Measurements from ENCODE around the gene TNNC1.
A peak's percentile ranks its signal among the peaks of the same experiment; 100 is the strongest.

Gene TNNC1

DNA sequence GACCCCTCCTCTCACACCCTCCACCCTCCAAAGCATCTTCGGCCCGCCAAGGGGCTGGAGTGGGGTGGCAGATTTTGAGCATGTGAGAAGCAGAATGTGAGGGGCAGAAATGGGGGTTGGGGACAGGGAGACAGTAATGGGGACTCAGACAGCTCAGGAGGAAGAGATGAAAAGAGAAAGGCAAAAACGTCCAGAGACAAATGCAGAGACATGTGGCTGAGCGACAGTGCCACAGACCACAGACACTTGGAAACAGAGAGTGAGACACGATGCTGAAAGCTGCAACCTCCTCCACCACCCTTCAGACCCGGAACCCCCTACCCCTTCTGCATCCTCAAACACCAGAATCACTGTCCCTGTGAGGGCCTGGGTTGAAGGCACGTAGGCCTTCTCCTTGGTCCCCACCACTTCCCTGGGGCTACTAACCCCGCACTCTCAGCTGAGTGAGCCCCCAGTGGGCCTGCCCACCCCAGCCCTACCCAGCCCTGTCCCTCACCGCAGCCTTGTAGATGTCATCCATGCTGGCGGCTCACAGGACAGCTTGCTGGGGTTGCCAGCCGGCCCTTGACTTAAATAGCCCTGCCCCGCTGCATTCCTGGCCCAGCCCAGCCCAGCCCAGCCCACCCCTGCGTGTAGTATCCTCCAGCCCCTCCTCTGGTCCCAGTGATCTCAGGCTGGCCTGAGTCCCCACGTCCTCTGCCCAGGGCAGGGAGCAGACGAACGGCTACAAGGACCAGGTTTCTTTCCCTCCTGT is at the start of gene TNNC1:
Gene TNNC1 (minus strand): TSS at position 546 of the 754 bp plus-strand sequence. CDS start 26 bp downstream, at position 520.
- no peak for DNase-seq (ENCODE audit: low spot score)

DNA sequence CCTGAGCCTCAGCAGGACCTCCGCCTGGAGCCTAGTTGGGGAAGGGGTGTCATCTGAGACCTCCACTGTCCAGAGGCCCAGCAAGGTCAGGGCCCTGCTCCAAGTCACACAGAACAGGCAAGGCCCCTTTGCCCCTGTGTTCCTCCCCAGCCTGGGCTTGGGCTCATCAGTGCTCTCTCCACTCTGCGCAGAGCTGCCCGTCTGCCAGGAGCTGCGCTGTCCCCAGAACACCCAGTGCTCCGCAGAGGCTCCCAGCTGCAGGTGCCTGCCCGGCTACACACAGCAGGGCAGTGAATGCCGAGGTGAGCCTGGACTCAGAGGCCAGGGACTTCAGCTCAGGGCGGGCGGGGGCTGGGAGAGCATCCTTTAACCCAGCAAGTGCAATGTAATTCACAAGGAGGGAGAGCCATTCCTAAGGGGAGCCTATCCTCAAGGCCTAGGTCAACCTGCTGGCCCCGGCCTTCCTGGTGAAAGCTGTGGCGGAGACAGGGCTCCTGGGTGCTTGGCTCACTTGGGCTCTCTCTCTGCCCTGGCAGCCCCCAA is 49.0 kb upstream of the TNNC1 start:
- no peak for DNase-seq (ENCODE audit: low spot score)

DNA sequence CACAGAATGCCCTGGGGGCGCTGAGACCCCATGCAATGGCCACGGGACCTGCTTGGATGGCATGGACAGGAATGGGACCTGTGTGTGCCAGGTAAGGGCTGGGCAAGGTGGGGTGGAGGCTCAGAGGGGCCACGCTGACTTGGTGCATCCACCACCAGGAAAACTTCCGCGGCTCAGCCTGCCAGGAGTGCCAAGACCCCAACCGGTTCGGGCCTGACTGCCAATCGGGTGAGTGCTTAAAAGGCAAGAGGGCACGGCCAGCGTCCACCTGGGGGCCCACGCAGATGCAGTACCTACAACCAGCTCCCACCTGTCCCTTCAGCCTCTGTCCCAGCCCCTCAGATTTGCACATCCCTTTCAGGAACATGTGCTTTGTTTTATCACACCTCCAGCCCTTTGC is 48.2 kb upstream of the TNNC1 start:
- no peak for DNase-seq (ENCODE audit: low spot score)

DNA sequence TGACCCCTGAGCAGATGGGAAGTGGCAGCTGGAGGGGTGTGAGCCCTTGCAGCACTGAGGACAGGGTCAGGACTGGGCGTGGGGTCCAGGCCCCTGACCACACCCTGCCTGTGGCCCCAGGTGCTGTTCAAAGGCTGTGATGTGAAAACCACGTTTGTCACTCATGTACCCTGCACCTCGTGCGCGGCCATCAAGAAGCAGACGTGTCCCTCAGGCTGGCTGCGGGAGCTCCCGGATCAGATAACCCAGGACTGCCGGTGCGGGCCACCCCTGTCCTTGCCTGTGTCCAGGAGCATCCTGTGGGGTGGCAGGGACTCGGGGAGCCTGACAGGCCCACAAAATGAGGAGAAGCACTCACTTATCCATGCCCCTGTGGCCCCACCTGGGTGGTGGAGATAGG is 47.2 kb upstream of the TNNC1 start:
- no peak for DNase-seq (ENCODE audit: low spot score)

DNA sequence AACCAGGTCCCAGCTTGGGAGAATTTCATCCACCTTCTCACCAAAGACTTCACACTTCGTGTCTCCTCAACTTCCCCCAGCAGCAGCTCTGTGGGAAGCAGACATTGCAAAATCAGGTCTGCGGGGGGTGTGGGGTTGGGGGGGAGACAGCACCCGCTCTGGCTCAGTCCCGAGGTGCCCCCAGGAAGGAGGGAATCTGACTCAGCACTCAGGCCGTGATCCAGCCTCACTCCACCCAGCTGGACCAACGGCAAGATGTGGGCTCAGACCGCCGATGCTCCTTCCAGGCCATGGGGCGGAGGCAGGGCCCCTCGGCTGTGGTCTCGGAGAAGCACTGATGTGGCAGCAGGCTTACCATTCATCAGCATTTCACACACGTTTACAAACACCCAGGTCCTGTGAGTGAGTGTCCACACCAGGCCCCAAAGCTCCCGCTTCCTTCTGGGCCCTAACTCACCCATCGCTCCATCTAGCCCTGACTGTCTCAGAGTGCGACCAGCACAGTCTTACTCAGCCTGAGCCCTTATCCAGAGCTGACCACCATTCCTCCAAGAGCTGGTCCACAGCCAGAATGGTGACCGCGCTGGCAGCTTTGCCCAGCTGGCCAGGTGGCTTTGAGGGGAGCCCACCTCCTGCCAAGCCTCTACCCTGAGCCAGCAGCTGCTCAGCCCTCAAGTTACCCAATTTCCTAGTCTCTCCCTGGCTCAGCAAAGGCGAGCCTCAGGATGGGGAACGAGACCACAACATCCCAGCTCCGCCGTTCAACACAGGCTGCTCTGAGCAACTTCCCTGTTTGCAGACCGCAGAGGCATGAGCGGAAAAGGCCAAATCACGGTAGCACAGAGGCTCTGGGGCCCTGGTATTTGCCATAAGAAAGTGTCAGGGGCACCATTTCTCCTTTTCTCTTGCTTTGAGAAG is 44.6 kb upstream of the TNNC1 start:
- DNase-seq (ENCODE audit: low spot score): peak; percentile 11

DNA sequence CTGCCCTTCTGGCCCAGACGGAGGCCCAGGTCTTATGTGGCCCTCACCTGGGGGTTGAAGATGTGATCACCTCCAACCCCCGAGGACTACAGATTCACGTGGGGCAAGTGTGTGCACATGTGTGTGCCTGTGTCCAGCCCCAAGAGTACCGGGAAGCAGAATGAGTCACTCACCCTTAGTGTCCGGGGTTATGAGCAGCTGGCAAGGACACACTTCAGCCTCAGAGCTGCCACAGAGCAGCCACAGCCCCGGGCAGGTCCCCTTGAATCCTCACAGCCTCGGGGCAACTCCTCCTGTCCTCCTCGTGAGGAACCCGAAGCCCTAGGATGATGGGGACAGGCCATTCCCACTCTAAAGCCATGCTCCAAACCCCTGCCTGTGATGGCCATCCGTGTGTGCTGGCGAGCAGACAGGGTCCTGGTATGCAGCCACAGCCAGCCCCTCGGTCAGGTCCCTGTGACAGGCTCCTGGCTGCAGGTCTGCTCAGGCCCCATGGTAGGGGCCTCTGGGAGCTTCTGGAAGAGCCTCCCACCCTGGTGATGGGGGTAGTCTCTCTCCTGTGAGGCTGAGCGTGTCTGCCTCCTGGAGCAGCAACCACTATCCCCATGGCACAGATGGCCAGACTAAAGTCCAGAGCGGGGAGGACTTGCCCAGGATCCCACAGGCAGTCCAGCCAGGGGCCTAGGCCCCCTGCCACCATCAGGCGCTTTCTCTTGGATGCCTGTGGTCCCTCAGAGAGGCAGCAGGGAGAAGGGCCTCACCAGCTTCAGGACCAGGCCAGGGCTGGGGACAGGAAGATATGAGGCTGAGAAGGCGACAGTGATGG is 42.1 kb upstream of the TNNC1 start:
- DNase-seq (ENCODE audit: low spot score): no peak

DNA sequence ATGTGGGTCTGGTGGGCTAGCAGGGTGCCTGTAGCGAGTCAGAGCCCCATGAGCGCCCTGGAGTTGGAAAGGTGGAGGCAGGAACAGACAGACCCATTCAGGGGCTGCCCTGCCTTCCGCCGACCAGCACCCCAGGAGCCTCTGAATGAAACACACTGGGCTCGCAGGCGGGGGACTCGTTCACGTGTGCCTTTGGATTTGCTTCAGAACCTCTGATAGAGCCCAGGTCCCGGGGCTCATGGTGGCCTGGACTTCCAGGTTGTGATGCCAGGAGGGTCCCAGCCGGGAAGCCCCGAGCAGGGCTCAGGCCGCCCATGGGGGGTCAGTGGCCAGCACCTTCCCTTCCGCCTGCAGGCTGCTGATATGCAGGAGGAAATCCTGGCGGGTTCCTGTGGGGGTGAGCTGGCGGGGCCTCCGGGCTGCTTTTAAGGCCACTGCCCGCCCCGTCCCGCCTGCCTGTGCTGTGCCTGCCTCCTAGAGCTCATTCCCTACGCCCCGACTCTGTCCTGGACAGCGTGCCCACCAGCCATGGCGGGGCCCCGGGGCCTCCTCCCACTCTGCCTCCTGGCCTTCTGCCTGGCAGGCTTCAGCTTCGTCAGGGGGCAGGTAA is 41.1 kb upstream of the TNNC1 start, which contains the start of gene STAB1:
Gene STAB1 (plus strand): TSS at position 453 of the 610 bp plus-strand sequence. CDS start 76 bp downstream, at position 529.
- no peak for DNase-seq (ENCODE audit: low spot score)

DNA sequence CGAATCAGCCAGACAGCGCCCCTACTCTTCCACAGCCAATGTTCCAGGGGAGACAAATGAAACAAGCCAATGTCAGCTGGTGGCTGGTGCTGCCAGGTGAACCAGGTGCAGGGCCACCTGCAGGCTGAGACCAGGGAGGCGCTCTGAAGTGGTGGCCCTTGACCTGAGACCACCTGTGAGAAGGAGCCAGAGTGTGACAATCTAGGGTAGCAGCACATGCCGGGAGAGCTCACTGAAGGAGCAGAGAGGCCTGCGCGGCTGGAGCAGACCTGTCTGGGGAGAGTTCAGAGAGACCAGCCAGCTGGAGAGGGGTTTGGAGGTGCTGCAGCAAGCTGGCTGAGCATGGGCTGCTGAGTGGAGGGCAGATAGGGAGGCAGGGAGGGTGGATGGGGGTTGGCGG is 40.6 kb upstream of the TNNC1 start:
- DNase-seq (ENCODE audit: low spot score): no peak

DNA sequence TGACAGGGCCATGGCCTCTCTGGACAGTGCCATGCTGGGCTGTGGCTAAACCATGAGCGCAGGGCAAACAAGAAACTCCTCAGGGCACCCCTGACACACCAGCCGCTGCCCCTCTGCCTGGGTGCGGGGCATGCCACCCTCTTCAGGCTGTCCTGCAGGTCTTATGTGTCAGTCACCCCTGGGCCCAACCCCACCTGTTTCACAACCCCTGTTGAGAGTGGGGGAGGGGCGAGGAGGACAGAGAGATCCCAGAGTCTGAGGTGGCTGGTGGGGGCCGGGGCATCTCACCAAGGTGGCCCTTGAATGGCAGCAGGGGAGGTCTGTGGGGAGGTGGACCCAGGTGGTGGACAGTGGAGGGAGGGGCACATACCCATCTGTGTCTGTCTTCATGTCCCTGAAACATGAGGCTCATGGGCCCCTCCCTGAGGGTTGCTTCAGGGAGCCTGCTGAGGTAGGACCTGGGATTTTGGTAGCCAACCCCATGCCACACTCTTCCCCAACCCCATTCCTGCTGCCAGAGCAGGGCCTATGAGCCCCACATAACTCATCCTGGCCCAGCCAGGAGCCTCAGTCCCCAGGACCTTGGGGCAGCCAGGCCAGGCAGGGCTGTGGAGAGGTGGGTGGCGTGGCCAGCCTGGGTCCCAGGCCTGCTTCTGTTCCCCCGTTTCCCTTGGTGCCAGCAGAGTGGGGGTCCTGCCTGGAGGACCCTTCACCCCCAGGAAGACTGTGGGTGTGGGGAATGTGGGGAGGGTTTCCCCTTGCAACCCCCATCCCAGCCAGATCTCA is 39.6 kb upstream of the TNNC1 start:
- no peak for DNase-seq (ENCODE audit: low spot score)

DNA sequence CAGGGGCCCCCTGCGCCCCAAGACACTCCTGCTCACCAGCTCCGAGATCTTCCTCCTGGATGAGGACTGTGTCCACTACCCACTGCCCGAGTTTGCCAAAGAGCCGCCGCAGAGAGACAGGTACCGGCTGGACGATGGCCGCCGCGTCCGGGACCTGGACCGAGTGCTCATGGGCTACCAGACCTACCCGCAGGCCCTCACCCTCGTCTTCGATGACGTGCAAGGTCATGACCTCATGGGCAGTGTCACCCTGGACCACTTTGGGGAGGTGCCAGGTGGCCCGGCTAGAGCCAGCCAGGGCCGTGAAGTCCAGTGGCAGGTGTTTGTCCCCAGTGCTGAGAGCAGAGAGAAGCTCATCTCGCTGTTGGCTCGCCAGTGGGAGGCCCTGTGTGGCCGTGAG is 38.2 kb upstream of the TNNC1 start:
- no peak for DNase-seq (ENCODE audit: low spot score)

DNA sequence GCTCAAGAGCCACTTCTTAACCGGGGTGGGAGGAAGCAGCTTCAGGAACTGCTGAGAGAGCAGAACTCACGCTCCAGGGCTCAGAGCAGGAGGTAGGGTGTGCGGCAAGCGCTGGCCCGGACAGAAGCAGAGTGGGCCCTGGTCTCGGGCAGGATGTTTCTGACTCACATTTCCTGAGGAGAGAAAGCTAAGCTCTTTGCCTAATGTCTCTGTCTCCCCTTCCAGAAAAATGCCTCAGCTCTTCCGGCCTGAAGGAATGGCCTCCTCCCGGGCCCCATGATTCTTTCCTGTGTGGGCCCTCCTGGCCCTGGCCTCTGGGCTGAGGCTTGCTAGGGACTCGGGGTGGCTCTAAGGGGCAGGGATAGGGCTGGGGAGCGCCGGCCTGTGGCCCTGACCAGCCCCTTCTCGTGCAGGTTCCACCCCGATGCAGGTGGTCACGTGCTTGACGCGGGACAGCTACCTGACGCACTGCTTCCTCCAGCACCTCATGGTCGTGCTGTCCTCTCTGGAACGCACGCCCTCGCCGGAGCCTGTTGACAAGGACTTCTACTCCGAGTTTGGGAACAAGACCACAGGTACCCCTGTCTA is 37.2 kb upstream of the TNNC1 start:
- no peak for DNase-seq (ENCODE audit: low spot score)

DNA sequence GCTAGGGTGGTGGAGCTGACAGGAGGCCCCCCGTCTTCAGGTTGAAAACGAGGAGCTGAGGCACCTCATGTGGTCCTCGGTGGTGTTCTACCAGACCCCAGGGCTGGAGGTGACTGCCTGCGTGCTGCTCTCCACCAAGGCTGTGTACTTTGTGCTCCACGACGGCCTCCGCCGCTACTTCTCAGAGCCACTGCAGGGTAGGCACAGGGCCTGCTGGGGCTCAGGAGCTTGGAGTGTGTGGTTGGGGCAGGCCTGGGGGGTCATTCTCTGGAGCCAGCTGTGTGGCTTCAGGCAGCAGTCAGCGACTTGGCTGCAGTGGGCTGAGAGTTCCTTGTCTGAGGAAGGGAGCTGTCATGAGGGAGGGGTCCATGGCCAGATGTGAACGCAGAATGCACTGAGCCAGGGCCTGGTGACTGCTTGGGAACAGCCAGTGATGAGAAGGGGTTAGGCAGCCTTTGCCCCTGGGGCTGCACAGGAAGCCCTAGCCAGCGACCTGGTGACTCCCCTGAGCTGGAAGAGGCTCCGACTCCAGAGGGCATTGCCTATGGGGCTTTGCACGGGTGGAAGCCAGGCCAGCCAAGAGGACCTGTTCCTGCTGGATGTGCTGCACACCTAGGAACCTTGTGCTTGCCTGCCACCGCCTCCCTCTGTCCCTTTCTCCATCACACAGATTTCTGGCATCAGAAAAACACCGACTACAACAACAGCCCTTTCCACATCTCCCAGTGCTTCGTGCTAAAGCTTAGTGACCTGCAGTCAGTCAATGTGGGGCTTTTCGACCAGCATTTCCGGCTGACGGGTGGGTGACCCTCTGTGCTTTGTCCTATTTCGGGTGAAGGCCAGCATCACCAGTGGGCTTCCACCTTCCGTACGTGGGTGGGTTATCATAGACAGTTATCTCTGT is 36.4 kb upstream of the TNNC1 start:
- DNase-seq (ENCODE audit: low spot score): no peak

DNA sequence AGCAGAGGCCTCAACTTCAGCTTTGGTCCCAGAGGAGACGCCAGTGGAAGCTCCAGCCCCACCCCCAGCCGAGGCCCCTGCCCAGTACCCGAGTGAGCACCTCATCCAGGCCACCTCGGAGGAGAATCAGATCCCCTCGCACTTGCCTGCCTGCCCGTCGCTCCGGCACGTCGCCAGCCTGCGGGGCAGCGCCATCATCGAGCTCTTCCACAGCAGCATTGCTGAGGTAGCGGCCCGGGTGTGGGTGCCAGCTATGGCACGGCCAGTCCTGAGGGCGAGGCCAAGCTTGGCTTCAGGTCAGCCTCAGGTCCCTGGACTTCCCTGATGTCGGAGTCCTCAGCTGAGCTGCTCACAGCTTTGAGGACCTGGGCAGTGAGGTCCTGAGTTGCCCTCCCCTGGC is 35.6 kb upstream of the TNNC1 start:
- no peak for DNase-seq (ENCODE audit: low spot score)

DNA sequence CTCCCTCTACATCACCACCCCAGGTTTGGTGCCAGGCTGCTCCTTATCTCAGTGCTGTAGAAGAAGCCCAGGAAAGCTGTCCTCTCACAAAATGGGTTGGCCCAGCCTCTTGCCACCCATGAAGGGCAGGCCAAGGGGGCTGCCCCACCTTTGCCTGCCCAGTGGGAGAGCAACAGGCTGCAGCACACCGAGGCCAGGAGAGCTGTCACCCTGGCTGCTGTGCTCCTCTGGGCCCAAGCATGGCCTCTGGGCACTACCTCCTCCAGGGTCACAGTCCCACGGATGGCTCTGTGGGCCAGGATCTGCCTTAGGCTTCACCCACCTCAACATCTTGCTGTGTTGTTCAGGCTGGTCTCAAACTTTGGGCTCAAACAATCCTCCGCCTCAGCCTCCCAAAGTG is 34.9 kb upstream of the TNNC1 start:
- no peak for DNase-seq (ENCODE audit: low spot score)

DNA sequence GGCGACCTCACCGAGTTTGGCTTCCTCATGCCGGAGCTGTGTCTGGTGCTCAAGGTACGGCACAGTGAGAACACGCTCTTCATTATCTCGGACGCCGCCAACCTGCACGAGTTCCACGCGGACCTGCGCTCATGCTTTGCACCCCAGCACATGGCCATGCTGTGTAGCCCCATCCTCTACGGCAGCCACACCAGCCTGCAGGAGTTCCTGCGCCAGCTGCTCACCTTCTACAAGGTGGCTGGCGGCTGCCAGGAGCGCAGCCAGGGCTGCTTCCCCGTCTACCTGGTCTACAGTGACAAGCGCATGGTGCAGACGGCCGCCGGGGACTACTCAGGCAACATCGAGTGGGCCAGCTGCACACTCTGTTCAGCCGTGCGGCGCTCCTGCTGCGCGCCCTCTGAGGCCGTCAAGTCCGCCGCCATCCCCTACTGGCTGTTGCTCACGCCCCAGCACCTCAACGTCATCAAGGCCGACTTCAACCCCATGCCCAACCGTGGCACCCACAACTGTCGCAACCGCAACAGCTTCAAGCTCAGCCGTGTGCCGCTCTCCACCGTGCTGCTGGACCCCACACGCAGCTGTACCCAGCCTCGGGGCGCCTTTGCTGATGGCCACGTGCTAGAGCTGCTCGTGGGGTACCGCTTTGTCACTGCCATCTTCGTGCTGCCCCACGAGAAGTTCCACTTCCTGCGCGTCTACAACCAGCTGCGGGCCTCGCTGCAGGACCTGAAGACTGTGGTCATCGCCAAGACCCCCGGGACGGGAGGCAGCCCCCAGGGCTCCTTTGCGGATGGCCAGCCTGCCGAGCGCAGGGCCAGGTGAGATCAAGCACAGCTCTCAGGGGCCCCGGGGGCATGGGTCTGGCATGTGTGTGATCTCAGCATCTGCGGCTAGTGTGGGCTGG is 34.2 kb upstream of the TNNC1 start:
- no peak for DNase-seq (ENCODE audit: low spot score)

DNA sequence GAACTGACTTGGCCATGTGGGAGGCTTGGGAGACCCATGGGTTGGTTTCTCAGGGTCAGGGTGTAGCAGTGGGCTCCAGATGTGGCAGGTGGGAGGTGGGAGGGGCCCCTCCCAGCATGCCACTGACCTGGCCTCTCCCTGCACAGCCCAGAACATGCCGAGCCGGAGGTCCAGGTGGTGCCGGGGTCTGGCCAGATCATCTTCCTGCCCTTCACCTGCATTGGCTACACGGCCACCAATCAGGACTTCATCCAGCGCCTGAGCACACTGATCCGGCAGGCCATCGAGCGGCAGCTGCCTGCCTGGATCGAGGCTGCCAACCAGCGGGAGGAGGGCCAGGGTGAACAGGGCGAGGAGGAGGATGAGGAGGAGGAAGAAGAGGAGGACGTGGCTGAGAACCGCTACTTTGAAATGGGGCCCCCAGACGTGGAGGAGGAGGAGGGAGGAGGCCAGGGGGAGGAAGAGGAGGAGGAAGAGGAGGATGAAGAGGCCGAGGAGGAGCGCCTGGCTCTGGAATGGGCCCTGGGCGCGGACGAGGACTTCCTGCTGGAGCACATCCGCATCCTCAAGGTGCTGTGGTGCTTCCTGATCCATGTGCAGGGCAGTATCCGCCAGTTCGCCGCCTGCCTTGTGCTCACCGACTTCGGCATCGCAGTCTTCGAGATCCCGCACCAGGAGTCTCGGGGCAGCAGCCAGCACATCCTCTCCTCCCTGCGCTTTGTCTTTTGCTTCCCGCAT is 33.4 kb upstream of the TNNC1 start:
- no peak for DNase-seq (ENCODE audit: low spot score)

DNA sequence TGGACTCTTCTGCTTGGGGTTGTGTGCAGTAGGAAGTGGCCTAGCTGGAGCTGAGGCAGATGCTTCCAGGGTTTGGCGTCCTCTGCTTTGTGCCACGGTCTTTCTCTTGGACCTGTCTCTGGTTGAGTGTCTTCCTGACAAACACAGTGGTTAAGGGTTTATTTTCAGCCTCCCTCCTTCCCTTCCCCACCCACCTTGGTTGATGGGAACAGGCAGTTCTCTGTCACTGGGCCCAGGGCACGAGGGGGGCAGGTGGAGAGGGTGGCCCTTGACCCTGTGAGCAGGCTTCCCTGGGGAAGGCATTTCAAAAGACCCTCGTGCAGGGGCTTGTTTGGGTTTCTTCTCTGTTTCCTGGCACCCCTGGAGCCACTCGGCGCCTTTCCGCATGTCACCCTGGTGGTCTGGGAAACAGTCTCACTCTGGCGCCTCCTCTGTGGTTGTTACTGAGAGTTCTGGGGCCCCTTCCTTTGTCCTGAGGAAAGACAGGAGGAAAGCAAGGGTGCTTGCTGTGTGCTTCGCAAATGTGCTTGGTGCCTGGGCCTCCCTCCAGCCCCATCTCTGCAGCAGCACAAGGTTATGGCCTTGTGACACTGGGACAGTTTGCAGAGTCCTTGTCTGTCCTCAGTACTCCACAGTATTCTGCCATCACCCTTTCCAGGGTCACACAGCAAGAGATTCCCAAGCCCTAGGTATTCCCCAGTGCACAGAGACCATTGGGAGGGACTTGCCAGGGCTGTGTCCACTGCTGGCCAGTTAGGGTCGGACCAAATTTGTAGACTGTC is 31.0 kb upstream of the TNNC1 start:
- no peak for DNase-seq (ENCODE audit: low spot score)
